Measurements from ENCODE around the gene CALU.

CALU gene

DNA sequence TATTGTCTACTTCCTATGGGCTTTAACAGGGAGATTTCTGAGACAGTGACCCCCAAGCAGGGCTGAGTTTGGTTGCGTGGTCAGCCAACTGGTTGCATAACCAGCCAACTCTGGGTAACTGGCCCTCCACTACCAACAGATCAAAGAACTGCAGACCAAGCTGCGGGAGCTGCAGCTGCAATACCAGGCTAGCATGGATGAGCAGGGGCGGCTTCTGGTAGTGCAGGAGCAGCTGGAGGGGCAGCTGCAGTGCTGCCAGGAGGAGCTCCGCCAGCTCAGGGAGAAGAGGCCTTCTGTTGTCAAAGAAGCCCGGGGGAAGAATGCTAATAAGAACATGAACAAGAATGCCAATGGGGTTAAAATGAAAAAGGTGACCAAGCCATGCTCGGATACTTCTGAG, 75.3 kb downstream of the CALU start:
- peak; percentile 70 for DNase-seq

DNA sequence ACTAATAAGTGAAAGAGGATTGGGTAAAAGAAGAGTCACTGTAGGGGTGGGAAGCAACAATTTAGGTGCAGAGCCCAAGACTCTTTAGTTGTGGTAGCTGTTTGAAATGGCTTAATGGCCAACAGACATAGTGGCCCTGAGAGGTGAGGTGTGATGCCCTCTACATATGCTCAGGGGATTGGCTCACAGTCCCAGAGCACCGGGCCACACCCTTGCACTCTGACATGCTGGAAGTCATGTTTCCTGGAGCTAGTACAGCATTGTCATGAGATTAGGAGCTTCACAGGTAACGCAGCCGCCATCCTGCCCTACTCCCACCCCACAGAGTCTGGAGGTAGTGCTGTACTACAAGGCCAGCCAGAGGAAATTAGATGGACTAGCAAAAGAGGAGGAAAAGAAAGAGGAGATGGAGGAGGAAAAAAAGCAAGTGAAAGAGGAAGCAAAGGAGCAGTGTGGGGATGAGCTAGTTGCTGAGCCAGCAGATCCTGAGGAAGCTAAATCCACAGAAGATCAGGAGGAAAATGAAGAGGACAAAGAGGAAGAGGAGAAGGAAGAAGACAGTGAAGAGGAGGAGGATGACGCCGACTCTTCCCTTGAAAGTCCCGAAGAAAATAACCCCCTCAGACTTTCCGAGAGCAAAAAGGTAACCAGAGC, 76.3 kb downstream of the CALU start:
- DNase-seq: no peak

DNA sequence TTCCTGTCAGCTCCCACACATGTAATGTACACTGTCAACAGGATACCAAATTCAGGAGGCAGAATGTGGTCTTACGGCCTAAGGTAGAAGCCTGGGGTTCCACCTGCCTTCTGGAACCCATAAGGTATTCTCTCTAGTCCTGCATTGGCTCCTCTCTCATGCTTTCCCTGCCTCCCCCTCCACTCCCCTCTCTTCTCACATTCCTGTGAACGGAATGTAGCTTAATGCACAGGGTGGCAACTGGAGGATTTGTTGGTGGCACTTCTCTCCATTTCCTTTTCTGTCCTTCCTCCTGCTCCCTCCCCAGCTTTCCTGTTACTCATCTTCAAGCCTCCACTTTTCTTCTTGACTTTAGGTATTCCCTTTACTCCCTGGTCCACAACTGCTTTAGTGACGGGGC, 79.5 kb downstream of the CALU start:
- no peak for DNase-seq
